Ovary (tissue), 3 donors: ENCODE measurements around the gene PLXNA4.

Experiments
- POLR2A ChIP-seq: fragments of 450-650 bp; IDR thresholded peaks from one replicate; pipeline ENCODE4 v1.6.1; 2017; ENCODE audit warnings: antibody characterized with exemption, mild to moderate bottlenecking, moderate library complexity
- TF ChIP-seq, protein P1 (sequence below), 3 donors: fragments of 450-650 bp in 2 of 3; fragments of 200-600 bp in 1 of 3; IDR thresholded peaks; one replicate each; pipeline versions ENCODE4 v1.5.1 to v1.8.0; 2016 to 2022; ENCODE audit warnings: antibody characterized with exemption in 3 of 3, mild to moderate bottlenecking in 1 of 3
- donor health status: DM: no; HTN: no; CAD: no.

GRCh38 chr7:132417103-132417906 is 159.0 kb downstream of the PLXNA4 start:
- TF ChIP-seq, protein P1, sequence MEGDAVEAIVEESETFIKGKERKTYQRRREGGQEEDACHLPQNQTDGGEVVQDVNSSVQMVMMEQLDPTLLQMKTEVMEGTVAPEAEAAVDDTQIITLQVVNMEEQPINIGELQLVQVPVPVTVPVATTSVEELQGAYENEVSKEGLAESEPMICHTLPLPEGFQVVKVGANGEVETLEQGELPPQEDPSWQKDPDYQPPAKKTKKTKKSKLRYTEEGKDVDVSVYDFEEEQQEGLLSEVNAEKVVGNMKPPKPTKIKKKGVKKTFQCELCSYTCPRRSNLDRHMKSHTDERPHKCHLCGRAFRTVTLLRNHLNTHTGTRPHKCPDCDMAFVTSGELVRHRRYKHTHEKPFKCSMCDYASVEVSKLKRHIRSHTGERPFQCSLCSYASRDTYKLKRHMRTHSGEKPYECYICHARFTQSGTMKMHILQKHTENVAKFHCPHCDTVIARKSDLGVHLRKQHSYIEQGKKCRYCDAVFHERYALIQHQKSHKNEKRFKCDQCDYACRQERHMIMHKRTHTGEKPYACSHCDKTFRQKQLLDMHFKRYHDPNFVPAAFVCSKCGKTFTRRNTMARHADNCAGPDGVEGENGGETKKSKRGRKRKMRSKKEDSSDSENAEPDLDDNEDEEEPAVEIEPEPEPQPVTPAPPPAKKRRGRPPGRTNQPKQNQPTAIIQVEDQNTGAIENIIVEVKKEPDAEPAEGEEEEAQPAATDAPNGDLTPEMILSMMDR (IDR thresholded peaks at IDR 0.05): no peak
- TF ChIP-seq POLR2A: no peak
